Astrocyte of the hippocampus (primary cell): ENCODE results near the gene YBX2.

ENCODE experiments used
- DNase-seq: peaks from one replicate; pipeline ENCODE4 v3.0.0; 2011; ENCODE audit warnings: low read depth, low spot score

Gene YBX2

GRCh38 chr17:7304179-7304578 is 9.7 kb upstream of the YBX2 start:
- DNase-seq: no peak

DNA sequence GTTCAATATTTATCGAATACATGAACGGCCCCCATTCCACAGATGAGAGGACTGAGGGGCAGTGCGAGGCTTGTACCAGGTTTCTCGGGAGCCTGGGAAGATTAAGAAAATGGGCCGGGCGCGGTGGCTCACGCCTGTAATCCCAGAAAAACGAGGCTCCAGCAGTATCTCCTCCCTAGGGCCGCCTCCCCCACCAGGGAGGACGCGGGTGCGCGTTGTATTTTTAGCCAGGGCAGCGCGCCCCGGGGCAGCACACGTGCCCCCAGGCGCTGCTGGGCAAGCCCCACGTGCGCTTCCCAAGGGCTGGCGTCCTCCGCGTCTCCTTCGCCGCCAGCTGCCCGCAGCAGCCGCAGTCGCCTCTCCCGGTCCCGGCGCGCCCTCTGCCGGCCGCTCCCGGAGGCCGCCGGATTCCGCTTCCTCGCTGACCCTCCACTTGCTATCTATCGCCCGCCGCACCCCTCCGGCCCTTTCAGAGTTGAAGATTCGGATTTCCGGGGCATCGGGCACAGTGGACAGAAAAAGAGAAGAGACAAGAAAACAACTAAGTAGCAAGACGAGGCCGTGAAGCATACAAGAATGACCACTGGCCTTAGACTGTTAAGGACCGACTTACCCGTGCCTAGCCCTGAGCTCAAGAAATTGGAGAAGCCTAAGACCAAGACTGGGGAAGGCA is 1.9 kb upstream of the YBX2 start:
- peak; percentile 92 for DNase-seq

DNA sequence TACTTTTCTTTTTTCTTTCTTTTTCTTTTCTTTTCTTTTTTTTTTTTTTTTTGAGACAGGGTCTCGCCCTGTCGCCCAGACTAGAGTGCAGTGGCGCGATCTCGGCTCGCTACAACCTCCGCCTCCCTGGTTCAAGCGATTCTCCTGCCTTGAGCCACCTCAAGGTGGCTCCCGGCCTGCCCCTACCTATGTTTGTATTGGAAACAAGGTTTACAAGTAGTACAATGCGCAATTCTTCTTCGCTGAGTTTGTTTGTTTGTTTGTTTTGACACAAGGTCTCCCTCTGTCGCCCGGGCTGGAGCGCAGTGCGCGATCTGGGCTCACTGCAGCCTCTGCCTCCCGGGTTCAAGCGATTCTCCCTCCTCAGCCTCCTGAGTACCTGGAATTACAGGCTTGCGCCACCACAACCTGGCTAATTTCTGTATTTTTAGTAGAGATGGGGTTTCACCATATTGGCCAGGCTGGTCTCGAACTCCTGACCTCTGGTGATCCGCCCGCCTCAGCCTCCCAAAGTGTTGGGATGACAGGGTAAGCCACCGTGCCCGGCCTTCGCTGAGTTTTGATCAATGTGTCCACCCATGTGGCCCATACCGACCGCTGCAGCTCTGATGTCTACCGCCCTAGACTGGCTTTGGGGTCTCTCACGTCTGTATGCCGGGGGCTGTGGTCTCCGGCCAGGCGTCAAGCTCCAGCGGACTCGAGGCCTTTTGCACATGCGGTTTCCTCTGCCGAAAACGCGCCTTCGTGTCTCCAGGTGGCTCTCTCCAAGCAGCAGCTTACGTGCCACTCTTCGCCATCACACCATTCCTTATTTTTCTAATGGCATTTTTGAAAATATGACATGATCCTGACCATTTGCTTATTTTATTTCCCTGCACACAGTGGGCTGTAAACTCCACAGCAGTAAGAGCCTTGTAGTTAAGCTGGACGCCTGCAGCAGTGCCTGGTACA is 1.1 kb upstream of the YBX2 start:
- DNase-seq: no peak

GRCh38 chr17:7293816-7294613 is 424 bp downstream of the YBX2 start:
- DNase-seq: no peak

DNA sequence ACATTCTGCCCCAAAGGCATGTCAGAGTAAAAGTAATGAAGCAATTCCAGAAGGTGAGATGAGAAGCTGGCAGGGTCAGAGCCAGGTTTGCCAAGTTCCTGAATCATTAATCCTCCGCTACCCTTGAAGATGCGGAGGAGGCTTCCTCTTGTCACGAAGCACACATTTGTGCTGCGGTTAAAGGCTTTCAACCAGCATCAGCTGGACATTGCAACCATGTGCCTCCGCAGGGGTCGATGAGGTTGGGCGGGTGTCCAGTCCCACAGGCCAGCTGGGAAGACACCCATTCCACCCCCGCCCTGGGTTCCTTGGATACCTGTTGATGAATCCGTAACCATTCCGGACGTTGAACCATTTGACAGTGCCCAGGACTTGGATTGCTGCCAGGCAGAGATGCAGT is 1.3 kb downstream of the YBX2 start:
- no peak for DNase-seq

GRCh38 chr17:7292729-7293128 is 1.7 kb downstream of the YBX2 start:
- no peak for DNase-seq

DNA sequence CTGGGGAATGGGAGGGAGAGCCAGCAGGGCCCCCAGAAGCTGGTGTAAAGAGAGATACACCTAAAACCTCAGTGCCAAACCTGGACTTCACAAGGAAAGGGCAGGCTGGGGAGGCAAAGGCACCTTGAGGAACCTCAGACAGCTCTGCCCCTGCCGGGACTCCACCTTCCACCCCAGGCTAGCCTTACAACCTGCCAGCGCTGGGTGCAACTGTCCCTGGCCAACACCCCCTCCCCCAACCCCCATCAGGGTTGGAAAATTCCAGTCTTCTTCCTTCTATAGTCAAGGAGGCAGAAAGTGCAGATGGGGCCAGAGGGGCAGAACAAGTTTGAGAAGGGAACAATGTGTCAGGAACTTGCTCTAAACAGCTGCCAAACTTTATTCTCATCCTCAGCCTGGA is 2.2 kb downstream of the YBX2 start:
- no peak for DNase-seq

DNA sequence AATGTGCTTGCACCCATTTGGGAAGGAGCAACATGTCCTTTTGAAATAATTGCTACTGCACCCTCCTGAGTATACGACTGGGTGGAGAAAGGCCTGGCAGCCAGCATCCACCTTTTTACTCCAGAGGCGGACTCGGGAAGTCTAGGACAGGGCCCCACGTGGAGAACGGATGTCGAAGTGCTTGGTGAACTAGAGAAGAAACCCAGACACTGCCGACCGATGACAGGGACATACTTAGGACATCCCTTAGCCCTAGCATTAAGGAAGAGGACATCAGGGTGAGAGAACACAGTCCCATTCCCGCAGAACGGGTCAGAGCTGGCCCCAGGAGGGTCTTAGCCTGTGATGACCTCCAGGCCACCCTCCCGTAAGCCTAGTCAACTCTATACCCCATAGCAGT is 3.8 kb downstream of the YBX2 start:
- DNase-seq: no peak

DNA sequence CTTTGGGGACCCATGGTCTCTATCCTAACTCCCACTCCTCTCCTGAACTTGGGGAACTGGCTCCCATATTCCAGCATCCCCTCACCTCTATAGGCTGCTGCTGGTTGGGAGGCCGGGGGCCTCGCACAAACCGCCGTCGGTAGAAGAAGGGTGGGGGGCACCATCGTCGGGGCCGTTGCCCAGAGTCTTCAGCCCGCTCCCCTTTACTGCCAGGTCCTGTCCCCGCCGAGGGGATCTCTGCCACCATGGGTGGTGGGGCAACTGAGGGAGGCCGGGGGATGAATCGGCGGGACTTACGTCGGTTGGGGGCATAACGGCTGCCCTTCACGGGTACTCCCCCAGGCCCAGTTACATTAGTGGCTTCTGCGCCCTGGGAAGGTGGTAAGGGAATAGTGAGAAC is 4.3 kb downstream of the YBX2 start:
- DNase-seq: no peak

DNA sequence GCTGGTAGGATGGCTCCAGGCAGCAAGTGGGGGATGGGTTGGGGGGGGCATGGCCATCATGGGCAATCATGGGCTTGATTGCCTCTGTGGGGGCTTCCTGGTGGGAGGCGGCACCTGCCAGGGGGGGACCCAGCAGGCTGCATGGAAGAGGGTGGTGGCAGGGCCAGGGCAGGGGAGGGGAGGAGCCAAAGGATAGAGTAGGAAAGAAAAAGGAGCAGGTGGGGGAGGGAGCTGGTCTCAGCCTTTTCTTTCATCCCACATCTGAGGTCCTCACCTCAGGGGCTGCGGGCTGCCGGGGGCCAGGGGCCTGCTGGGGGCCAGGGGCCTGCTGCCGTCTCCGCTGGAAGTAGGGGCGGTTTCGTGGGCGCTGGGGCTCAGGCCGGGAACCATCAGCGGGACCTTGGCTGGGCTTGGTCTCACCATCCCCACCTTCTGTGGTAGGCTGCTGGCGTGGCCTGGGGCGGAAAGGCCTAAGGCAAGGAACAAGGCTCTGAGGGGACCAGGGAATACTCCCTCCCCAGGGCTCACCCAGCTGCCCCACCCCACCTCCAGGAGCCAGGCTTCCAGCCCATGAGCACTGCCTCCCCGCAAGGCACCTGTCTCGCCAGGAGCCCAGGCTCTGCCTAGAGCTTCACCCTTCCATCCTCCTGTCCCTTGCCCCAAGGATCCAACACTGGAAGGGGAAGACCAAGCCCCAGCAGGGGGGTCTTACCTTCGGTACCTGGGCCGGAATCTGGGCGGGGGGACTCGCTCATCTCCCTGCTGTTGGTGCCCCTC is 5.0 kb downstream of the YBX2 start:
- no peak for DNase-seq

GRCh38 chr17:7285679-7286078 is 8.8 kb downstream of the YBX2 start:
- no peak for DNase-seq

GRCh38 chr17:7284911-7285310 is 9.5 kb downstream of the YBX2 start:
- no peak for DNase-seq

DNA sequence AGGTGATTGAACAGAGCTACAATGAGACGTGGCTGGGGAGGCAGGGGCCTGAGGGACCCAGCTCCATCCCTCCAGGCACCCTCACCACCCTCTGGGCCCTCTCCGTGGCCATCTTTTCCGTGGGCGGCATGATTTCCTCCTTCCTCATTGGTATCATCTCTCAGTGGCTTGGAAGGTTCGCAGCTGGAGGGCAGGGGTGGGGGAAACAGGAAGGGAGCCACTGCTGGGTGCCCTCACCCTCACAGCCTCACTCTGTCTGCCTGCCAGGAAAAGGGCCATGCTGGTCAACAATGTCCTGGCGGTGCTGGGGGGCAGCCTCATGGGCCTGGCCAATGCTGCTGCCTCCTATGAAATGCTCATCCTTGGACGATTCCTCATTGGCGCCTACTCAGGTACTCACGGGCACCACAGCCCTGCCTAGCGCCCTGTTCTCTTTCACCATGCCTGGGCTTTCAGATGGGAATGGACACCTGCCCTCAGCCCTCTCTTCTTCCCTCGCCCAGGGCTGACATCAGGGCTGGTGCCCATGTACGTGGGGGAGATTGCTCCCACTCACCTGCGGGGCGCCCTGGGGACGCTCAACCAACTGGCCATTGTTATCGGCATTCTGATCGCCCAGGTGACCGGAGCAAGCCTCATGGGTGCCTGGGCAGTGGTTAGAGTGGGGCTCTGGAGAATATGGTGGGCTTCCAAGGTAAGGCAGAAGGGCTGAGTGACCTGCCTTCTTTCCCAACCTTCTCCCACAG is 10.8 kb downstream of the YBX2 start:
- DNase-seq: no peak

- DNase-seq: no peak
Measured at GRCh38 chr17:7282752-7283321, 11.6 kb downstream of the YBX2 start.

DNA sequence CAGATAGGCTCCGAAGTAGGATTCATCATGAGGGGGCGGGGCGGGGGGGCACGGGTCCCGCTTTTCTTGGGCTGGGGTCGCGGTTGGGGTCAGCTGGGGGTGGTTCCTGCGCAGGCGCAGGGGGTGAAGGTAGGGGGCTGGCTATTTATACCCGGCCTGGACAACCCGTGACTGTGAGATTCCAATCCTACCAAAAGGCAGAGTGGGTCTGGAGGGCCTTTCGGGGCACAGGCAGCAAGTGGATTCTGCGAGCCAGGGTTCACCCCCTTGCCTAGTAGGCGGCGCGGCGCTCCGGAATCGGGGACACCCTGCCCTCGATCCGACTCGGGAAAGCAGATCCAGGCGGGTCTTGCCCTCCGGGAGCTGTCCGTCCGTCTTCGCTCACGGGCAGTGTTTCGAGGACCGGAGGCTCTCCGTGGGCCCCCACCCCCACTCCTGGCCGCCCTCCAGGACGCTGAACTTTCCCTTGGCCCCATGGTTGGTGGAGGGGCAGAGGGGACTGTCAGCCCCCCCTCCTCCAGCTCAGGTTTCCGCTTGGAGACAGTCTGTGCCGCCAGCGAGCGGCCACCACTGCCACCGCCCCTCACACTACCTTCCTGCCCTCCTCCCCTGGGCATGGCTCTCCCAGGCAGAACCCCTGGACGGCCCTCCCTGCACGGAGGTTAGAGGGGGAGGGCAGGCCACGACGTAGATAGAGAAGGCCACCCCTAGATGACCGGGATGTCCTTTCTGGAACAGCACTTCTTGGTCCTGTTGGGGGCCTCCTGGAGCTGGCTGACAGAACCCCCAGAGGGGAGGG is 12.3 kb downstream of the YBX2 start:
- no peak for DNase-seq

- peak; percentile 96 for DNase-seq
Measured at GRCh38 chr17:7281074-7281952, 13.1 kb downstream of the YBX2 start, which contains the start of gene SLC2A4. SLC2A4 (plus strand) TSS chr17:7281718; CDS start chr17:7281935, 217 bp downstream.

- DNase-seq: peak; percentile 89
Measured at GRCh38 chr17:7280519-7281073, 13.8 kb downstream of the YBX2 start.

DNA sequence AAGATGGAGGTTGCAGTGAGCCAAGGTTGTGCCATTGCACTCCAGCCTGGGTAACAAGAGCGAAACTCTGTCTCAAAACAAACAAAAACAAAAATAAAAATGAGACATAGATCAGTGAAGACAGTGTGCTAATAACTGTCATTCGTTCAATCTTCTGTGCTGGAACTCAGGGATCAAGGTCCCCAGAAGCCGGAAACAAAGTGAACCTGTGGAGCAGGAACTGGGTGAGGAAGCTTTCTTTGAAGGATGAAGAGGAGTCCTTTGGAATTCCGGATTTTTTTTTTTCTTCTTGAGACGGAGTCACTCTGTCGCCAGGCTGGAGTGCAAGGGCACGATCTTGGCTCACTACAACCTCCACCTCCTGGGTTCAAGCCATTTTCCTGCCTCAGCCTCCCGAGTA is 15.0 kb downstream of the YBX2 start:
- no peak for DNase-seq
